ENCODE measurements around the gene B3GNT3.
"Not testable (repeated sequence)": the region's sequence is repeated elsewhere in the genome, so short reads cannot be mapped to it uniquely, and the experiment has no call there.

Gene B3GNT3

GRCh38 chr19:17767559-17767958 lies 27.4 kb upstream of the B3GNT3 start:
- DNase-seq: no peak

DNA sequence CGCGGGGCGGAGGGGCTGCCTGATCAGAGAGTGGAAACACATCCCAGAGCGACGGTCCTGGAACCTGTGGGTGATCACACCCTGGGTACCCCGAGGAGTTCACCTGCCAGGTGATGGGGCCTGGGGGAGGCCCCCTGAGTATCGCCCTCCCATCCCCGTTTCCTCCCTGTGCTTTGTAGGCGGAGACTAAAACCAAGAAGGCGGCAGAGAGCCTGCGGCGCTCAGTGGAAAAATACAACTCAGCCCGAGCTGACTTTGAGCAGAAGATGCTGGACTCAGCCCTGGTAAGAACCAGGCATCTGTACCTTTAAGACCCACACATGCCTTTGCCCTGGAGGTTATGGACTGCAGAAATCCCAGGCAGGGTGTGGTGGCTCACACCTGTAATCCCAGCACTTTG lies 24.3 kb upstream of the B3GNT3 start:
- DNase-seq: no peak

DNA sequence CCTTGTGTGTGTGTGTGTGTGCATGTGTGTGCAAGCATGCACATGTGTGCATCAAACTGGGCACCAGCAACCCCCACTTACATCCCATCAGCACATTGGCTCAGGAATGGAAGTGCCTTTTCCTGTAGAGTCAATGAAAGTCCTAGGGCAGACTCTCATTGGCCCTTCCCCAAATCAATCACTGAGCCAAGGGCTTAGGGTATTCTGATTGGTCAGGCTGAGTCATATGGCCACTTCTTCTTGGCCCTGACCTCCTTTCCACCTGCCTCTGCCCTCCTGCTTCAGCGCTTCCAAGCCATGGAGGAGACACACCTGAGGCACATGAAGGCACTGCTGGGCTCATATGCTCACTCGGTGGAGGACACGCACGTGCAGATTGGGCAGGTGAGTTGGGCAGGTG lies 22.8 kb upstream of the B3GNT3 start:
- DNase-seq: no peak

DNA sequence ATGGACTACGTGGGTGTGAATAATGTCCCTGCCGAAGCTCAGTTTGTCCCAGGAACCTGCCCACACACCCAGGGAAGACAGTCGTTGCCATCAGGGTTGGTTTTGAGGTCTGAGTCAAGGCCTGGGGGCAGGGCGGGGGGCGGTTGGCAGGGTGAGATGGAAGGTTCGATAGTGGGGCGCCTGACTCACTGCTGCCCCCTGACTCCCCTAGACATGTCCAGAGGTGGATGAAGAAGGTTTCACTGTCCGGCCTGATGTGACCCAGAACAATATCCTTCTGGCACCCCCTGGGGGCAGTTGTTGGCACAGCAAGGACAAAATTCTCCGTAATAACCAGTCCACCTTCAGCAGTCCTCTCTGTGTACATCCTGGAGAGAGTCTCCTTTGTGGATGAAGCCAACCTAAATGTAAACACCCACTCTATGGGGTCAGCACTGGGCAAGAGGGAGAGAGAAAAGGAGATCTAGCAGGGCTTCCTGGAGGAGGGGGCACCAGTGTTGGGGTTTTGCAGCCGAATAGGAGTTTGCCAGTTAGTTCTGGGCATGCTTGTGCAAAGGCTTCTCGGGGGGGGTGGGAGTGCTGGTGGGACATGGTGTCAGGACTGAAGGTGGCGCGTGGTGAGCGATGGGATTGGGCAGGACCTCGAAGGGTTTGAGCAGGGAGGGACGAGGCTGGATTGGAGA lies 19.6 kb upstream of the B3GNT3 start:
- DNase-seq: no peak

- DNase-seq: no peak
Measured at GRCh38 chr19:17775991-17776803, 18.7 kb upstream of the B3GNT3 start.

- not testable (repeated sequence) for DNase-seq
Measured at GRCh38 chr19:17777840-17778239, 17.1 kb upstream of the B3GNT3 start.

GRCh38 chr19:17778251-17778967 lies 16.5 kb upstream of the B3GNT3 start:
- no peak for DNase-seq

DNA sequence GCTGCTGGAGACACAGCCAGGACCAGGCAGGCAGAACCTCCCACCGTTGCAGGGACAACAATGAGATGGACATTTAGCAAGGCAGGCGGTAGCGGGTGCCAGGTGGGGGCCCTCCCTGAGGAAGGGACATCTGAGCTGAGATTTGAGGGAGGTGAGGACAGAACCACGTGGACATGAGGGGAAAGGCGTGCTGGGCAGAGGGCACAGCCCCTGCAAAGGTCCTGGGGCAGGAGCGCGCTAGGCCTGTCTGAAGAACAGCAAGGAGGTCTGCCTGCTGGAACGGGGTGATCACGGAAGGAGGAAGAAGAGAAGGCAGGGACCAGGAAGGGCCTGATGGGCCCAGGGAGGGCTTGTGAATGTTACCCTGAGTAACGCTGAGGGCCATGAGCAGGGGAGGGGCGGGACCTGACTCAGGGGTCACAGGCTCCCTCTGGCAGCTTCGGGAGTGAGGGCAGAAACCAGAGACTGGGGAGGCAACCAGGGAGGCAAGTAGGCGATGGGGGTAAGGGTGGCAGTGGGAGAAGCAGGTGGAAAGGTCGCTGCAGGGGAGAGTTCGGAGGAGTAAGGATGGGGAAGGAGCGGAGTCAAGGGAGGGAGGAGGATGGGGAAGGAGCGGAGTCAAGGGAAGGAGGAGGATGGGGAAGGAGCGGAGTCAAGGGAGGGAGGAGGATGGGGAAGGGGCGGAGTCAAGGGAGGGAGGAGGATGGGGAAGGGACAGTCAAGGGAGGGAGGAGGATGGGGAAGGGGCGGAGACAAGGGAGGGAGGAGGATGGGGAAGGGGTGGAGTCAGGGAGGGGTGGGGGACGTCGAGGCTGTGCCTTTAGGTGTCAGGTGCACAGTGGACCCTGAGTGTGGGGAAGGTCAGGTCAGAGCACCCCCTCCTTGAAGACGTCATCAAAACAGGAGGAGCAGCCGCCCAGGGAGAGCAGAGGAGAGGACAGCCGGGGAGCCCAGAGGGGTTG lies 15.7 kb upstream of the B3GNT3 start:
- DNase-seq: no peak

DNA sequence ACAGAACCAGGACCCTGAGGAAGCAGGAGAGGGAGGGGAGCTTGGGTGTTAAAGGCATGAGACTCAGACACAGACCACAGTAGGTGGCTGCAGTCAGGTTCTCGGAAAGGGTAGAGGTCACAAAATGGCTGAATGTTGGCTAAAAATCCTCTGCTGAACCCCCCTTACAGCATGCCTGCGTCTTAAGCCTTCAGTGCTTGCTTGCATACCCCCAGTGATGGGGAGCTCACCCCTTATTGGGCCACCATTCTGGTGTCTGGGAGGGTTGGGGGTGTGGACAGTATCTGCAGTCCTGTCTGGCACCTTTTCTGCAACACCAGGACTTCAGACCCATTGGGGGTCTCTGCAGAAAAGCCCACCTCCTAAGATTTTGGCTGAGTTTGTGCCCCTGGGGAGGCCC lies 14.2 kb upstream of the B3GNT3 start:
- DNase-seq: no peak

DNA sequence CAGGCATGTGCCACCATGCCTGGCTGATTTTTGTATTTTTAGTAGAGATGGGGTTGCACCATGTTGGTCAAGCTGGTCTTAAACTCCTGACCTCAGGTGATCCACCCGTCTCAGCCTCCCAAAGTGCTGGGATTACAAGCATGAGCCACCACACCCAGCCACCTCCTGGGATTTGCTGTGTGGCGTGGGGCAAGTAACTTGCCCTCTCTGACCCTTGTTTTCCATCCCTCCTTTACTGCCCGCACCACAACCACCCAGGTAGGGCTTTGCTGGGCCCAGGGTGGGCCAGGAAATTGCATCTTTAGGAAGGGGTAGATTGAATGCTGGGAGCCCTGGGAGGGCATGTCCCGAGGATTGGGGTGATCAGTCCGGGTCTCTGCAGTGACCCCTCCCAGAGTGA lies 11.2 kb upstream of the B3GNT3 start:
- DNase-seq: not testable (repeated sequence)

- peak; percentile 57 for DNase-seq
Measured at GRCh38 chr19:17784201-17785008, 10.5 kb upstream of the B3GNT3 start.

DNA sequence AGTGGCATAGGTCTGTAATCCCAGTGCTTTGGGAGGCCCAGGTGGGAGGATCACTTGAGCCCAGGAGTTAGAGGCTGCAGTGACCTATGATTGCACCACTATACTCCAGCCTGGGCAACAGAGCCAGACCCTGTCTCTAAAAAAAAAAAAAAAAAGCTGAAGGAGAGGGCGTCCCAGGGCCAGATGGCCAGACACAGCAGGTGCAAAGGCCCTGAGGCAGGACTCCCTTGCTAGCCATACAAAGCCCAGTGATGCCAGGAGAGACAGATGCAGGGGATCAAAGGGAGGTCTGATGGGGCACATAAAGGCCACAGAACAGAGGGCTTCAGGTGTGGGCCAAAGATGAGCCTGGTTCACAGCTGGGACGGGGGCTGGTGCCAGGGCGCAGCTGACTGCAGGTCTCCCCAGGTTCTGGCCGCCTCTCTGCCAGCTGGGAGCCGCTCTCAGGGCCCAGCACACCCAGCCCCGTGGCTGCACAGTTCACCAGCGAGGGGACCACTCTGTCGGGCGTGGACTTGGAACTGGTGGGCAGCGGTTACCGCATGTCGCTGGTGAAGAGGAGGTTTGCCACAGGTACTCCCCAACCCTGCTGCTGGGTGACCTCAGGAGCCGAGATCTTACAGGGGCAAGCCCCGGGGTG lies 7.5 kb upstream of the B3GNT3 start:
- no peak for DNase-seq

GRCh38 chr19:17788632-17789031 lies 6.3 kb upstream of the B3GNT3 start:
- DNase-seq: no peak

DNA sequence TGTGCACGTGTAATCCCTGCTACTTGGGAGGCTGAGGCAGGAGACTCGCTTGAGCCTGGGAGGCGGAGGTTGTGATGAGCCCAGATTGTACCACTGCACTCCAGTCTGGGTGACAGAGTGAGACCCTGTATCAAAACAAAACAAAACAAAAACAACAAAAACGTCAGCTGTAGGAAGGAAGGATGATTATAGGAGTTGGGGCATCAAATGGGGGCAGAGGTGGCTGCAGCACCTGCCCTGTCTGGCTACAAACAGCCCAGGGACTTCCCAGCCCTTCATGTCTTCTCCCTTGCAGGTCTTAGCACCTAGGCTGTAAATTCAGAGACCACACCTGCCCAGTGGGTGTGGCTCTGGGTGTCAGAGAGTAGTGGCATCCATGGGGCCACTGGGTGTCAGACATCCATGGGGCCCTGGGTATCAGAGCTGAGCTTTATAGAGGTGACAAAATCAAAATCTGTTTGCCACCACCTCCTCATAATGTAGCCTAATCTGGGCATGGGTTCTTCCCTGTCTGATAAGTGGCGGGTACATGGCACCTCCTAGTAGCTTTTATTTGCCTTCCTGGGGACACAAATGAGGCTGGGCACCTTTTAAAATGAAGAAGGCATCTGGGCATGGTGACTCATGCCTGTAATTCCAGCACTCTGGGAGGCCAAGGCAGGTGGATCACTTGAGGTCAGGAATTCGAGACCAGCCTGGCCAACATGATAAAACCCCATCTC lies 4.7 kb upstream of the B3GNT3 start:
- DNase-seq: no peak

GRCh38 chr19:17794412-17794730 lies 567 bp upstream of the B3GNT3 start:
- DNase-seq: no peak

DNA sequence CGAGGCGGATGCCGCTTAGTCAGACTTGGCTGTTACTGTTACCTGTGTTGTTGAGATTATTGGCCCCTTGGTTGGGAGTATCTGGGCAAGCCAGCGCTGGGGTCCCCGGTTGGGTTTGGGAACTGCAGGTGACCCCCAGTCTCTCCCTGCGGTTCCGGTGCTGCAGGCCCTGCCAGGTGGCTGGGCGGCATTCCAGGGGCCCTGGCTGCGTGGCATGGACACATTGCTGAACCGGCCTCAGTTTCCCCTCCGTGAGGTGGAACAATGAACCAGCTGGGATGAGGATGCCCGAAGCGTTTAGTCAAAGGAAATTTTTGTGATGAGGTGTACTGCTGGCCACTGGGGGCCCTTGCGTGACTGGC lies 538 bp downstream of the B3GNT3 start:
- no peak for DNase-seq

DNA sequence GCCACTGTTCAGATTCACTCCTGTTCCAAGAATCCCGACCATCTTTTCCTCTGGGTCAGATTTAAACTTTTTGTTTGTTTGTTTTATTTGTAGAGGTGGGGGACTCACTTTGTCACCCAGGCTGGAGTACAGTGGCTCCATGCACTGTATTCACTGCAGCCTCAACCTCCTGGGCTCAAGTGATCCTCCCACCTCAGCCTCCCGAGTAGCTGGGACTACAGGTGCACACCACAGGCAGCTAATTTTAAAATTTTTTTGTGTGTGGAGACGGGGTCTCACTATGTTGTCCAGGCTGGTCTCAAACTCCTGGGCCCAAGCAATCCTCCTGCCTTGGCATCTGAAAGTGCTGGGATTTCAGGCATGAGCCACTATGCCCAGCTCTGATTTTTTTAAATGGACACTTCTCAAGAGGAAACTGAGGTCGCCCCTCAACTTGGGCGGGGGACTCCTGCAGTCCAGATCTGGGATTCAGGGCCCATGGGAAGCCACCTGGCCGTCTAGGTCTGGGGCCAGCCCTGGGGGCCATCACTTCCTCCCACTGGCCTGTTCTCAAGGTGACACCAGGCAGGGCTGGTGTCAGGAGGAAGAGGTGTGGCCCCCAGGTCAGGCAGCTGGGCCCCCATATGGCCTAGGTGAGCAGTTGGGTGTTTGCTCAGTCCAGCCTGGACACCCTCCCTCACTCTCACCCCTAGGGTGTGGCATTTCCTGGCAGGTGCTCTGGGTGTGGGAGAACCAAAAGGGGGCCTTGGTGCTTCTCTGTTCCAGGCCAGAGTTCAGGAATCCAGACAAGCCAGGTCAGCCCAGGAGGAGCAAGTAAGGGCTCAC lies 1.3 kb downstream of the B3GNT3 start:
- no peak for DNase-seq

DNA sequence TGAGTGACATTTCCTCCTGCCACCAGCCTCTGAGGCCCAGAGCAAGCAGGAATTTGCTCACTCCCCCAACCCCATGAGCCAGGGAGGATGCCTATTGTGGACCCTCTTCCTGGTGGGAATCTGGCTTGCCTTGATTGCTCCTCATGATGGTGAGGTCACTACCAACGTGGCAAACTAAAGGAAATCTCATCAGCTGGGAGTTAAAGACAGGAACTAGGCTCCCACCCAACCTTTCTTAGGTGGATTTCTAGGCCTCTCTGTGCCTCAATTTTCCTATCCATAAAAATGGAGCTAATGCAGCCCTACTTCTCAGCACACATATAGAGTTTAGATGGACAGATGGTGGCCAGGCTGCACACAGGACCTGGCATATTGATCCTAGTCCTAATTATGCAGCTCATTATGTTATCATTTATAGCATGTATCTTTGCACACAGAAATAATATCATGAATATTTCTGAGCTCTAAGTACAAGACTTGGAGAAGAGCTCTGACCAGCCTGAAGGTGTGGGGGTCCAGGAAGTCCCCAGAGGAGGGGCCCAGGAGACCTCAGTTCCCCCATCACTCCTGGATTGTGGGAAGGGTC lies 2.0 kb downstream of the B3GNT3 start:
- DNase-seq: no peak

DNA sequence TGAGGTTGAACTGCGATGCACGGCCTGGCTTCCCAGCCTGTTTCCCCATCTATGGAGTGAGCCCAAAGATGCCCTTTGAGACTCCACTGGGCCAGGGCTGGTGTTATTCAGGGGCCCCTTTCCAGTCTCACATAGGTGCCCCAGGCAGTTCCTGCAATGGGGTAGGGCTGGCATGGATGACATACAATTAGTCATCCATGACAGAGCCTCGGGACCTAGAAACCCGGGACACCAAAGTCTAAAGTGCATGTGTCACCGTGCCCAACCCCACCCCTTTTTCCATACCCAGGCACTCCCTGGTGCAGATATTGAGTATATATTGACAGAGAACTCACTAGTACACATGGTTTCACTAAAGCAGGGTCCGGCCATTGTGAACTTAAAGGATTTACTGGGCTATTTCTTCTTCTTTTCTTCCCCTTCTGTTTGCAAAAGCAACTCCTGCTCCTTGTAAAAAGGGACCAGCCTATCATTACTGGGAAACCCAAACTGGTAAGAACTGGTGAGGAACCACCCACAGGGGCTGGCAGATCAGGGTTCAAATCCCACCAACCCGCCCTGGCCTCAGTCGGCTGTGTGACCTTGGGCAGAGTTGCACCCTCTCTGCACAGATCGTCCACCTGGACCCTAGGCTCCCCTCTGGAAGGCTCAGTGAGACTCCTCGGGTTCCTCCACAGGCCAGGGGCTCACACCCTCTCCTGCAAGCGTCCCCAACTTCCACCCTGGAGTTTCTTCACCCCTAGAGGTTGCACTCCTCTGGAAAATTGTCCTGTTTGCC lies 2.7 kb downstream of the B3GNT3 start:
- no peak for DNase-seq
